8988T (cell line): ENCODE data around the gene CERS2.

Experiments used
- DNase-seq: peaks from one replicate; pipeline ENCODE4 v3.0.0; 2011

CERS2 gene

DNA sequence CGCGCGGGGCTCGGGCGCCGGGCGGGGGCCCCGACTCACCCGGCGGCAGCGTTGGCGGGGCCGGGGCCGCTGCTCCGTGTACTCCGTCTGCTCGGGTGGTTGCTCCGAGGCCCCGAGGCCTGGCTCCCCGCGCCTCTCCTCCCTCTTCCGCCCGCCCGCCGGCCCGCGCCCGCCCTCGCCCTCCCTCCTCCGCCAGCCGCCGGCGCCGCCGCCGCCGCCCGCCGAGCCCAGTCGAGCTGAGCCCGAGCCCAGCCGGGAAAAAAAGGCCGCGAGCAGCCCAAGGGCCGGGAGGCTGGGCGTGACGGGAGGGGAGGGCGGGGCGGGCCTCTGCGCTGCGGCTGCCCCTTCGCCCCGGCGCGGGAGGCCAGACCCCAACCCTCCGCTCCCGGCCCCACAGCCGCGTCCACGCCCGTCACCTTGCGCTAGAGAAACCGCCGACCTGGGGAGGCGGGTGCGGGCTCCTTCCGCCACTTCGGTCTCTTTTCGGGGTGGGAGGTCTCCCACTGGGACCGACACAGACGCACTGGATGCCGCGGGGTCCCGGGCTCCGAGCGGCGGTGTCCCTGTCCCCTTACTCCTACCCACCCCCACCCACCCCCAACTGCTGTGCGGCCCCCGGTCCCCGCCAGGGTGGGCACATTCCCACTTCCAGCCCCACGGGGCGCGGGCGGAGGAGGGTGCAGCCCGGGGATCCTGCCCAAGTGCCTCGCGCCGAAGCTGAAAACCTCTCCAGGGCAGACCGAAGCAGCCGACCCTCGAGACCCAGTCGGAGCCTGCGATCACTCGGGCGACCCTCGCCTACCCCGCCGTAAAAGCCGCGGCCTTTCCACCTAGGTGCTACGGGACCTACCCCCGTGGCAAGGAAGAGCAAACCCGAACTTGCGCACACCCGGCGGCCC, at the start of gene CERS2:
Gene CERS2, minus strand, starts transcription at position 256 of the 899 bp plus-strand sequence. CDS start 5,745 bp downstream, outside the sequence.
- DNase-seq: peak; percentile 82

DNA sequence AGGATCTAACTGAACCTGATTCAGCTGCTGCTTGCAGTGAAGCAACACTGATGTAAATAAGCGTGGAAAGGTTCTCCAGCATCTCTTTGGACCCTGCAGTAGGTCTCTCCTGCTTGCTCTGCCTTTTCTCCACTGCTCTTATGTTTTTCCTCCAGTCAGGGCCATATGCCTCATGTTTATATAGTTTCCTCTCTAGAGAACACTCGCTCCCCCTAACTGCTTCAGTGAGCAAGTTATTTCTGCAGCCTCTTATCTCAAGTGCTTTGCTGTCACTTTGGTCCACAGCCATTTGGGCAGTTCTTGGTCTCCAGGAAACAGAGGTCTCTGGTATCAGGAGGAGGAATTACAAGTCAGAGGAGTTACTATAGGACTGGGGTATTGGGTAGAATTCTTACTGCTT, 38.9 kb upstream of the CERS2 start:
- no peak for DNase-seq

DNA sequence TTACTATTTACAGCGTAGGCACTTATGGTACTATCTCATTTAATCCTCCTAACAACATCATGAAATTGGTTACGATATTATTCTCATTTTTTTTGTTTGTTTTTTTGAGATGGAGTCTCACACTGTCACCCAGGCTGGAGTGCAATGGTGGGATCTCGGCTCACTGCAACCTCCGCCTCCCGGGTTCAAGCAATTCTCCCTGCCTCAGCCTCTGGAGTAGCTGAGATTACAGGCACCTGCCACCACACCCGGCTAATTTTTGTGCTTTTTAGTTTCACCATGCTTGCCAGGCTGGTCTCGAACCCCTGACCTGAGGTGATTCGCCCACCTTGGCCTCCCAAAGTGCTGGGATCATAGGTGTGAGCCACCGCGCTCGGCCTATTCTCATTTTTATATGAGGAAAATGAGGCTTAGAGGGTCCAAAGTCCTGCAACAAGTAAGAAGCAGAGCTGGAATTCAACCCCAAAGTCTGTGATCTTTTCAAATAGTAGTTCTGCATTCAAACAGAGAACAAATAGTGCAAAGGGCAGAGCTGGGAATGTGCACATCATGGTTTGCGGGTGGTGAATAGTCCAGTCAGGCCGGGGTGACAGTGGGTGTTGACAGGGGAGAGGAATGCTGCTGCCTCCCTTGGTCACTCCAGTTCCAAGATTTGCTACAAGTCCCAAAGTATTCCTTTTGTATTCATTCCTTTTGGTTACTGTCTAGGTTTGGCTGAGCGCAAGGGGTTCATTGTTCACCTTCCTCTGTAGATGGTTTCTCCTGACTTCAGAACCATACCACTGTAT, 38.2 kb upstream of the CERS2 start:
- no peak for DNase-seq

DNA sequence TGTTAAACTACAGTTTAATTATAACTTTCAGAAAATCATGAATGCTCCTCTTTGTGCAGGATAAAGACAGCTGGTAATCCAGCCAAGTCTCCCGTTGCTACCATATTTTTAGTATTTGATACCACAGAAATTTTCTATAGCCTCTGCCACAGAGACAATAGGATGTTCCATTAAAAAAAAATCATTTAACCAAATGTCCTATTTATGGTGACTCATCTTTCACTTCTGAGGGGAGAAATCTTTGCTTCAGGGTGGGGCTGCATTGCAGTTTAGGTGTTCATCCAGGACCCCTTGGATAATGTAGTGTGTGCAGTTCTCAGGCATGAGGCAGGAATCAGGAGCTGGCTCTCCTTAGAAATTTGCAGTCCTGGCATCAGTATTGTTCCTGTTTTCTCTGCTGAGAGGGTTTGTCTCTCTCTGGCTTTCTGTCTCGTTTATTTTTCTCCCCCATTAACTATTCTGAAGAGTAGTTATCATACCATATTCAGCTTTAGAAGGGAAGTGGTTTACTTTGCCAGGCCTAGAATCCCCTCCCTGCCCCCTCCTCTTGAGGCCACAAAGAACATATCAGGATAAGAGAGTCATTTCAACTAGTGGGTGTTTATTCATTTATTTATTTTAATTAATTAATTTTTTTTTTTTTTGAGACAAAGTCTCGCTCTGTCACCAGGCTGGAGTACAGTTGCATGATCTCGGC, 36.7 kb upstream of the CERS2 start:
- no peak for DNase-seq

- no peak for DNase-seq
Observed at GRCh38 chr1:151010346-151010726, 35.7 kb upstream of the CERS2 start.

DNA sequence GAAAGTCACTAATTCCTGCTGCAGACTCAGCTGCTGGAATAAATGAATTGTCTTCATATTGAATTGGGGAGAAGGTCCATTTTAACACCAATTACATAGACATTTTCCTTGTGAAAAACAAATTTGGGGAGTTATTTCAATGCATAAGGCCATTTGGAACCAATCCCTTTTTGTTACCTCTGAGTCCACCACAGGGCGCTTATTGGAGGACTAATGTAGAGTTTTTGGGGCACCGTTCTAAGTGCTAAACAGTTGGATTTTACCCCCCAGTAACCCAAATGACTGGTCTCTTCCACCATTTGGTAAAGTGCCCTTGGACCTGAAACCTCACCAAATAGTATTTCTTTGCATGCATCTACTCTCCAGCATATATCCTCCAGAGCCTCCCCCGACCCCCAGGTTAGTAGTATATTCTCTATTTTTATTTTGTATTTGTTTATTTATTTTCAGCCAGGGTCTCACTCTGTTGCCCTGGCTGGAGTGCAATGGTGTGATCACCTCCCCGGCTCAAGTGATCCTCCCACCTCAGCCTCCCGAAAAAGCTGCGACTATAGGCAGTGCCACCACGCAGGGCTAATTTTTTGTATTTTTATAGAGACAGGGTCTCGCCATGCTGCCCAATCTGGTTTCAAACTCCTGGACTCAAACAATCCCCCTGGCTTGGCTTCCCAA, 35.2 kb upstream of the CERS2 start:
- no peak for DNase-seq

DNA sequence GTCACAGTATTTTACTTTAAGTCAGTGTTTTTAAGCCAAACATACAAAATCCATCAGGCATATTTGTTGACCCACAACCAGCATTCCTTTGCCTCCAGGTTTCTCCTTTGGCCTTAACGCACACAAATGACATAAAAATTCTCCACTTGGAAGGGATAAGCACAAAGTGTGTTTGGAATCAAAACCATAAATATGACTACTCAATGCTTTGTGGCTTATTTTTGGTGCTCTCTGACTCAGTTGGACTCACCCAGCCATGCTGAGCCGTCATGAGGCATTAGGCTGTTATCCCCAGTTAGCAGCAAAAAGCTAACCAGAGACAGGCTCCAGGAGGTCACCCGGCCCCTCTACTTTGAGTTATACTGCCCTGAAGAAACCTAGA, 34.6 kb upstream of the CERS2 start:
- no peak for DNase-seq

GRCh38 chr1:151008244-151009205, 33.9 kb upstream of the CERS2 start, which contains the start of gene PRUNE1:
PRUNE1 (plus strand) TSS chr1:151008449; CDS start chr1:151008633, 184 bp downstream.
- peak; percentile 90 for DNase-seq

DNA sequence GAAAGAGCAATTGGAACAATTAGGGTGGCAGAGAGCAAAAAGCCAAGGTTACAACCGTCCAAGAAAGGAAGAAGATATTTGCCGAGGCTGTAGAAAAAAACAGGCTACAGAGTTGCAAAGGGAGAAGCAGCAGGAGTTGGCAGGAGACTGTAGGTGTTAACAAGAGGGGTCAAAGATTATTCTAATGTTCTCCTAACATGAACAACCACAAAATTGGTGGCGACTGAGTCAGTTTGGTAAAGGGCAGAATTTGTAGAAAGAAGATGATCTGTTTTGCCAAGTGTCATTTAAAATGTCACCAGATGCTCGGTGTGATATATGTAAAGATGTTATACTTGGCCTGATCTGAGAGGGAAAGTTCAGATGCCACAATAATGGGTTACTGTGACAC, 33.2 kb upstream of the CERS2 start:
- DNase-seq: no peak

DNA sequence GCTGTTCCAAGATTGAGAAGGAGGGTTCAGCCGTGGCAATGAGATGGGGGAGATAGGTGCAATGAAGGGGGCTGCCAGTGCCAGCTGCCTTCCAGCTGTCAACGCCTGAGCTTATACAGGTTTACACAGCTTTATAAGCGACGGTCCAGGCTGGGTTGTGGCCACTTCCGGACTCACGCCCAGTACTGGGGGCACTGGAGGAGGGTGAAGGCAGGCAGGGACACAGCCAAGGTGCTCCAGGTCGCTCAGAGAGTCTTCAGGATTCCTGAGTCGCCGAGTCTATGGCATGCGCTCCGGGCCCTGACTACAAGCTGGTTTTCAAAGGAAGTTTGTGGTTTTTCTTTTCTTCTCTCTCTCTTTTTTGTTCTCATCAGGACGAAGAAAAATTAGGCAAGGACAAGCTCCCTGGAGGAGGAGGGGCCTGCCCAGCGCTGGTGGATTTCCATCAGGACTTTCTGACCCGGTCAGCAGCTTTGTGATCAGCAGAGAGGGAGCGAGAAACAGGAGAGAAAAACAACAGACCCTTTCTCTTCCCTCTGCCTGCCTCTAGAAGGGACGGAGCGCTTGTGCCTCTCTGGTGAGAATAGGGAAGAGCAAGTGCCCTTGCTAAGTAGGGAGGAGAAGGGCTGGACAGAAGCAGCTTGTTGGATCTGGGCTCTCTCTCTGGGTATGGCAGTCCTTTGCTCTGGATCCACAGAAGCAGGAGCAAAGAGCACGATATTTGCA, 31.9 kb upstream of the CERS2 start, which contains the start of gene MINDY1:
Gene MINDY1, minus strand, starts transcription at position 576 of the 726 bp plus-strand sequence. CDS start 4,285 bp downstream, outside the sequence.
- peak; percentile 77 for DNase-seq

DNA sequence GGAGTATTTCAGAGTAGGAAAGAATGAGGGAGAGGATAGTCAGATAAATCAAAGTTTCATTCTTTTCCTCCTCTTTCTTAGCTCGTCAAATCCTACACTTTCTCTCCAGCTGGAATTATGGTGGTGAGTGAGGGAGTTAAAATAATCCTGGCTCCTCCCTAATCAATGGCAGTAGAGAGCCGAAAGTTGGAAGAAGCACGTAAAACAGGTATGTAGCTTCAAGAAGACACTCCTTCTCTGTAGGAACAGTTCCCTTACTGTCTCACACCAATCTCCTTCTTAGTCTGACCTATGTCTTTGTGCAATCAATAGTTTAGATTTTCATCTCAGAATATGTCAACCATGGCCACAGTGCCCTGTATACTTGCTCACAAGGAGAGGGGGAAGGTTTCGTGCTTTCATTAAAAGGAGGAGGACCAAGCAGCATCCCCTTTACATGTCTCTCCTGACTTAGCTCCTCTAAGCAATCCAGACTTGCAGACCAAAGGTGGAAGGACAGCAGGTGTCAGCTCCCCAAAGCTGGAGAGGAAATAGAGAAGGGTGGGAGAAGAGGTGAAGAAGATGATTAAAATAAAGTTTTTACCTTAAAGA, 31.2 kb upstream of the CERS2 start:
- no peak for DNase-seq

DNA sequence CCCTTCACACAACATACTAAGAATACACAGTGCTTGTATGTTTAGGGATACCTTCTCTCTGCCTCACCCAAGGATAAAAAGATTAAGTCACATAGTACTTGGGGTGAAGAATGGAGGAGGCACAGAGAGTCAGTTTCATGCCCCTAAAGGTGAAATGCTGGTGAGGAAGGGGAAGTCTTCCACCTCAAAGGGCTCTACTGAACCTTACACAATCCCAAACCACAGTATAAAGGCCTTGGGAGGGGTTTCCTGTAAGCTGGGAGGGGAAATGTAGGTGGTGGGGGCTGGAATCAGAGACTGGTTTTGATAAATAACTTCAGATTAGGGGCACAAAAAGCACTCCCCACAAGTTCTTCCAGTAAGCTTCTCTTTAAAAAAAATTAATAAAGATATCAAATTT, 28.5 kb upstream of the CERS2 start:
- no peak for DNase-seq

GRCh38 chr1:151002611-151003010, 28.0 kb upstream of the CERS2 start:
- DNase-seq: no peak

DNA sequence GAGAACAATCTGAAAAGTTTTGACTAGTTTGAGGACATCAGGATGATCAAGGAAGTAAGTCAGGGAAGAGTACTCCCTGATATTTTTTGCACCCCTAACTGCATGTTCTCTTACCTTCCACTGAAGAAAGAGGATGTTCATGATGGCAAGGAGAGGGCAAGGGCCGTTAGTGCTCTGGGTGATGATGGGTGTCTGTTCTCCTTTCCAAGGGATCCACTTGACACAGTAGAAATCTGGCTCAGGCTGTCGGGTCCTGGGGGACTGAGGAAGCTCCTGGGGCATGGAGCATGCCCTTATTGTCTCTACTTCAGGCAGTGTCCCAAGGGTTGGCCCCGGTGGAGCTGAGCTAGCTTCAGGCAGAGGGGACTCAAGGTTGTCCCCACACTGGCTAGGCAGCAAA, 27.4 kb upstream of the CERS2 start:
- no peak for DNase-seq

- no peak for DNase-seq
Observed at GRCh38 chr1:151001602-151002001, 27.0 kb upstream of the CERS2 start.

- DNase-seq: no peak
Observed at GRCh38 chr1:151000408-151000807, 25.8 kb upstream of the CERS2 start.

GRCh38 chr1:150999926-151000325, 25.3 kb upstream of the CERS2 start:
- DNase-seq: no peak

- DNase-seq: no peak
Observed at GRCh38 chr1:150999051-150999674, 24.5 kb upstream of the CERS2 start.

DNA sequence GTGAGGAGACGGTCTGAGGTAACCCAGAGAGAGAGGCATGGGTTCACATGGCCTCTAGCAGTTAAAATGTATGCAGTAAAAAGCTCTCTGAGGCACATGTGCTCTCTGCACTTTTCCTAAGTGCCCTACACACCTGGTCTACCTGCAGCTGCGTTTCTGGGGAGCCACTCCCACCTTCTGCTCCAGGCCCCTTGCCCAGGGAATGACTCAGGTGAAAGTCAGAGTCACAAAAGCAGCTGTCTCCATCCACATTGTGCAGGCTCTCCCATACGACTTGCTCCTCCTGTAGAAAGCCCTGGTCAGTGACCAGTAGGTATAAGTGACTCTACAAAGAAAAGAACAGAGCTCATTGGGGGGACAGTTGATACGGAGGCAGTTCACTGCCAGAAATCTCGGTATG, 23.3 kb upstream of the CERS2 start:
- no peak for DNase-seq
